ENCODE results near the gene MRPL55. TPM values are rescaled to one million over a fixed set of nuclear protein-coding genes. Genes with fewer than 3 reads are reported as not detected.

Gene MRPL55
- total and polyA plus RNA-seq, 2 of the 4 experiments (the other 2 are of a cell fraction) = 48.9 to 95.4 TPM

DNA sequence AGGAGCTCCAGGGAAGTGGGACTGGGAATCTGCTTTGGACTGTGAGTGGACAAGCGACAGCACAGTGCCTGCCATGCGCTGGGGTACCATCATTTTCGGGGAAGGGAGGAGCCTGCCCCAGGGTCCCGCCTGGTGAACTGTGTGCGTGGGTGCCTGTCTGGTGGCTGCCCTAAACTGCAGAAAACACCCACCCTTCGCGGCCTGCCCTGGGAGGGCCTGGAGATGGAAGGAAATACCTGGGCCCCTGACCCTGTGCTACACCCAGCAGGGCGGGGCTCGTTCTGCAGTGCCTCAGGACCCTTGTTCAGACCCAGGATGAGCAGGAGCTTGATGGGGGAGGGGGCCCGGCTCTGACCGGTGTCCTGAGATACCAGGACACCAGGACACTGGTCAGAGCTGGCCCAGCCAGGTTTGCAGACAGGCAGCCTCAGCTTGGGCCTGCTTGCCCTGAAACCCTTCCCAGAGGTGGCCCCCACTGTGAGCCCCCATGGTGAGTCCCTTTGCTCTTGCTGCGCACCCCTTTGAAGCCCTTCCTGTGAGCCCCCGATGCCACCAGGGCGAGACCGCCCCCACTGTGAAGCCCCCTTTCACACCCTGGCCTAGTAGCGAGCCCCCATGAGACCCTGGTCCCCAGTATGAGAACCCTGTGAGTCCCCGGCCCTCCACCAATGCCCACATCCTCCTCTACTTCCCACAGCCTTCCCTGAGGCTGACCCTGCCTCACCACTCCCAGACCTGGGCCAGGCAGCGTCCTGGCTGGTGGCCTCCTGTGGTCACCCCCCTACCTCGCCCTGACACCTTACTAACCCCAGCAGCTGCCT lies 43.2 kb upstream of the MRPL55 start:
- no peak overlapping the region for H2BK15ac ChIP-seq (ENCODE audit: low read depth, low read length)
- H2BK120ac ChIP-seq (ENCODE audit: low read depth, low read length) = no peak overlapping the region
- H4K20me1 ChIP-seq (ENCODE audit: insufficient read depth, low read length) = peaks cover 7% of the 10 kb centered on the region; the same call in 1 of the 2 replicates
- H3K4ac ChIP-seq (ENCODE audit: low read depth, low read length) = no peak overlapping the region
- no peak overlapping the region for H3K18ac ChIP-seq (ENCODE audit: low read depth, low read length)
- H3K9me1 ChIP-seq (ENCODE audit: insufficient read depth, low read length) = peaks cover 16% of the 10 kb centered on the region
- H3K4me3 ChIP-seq (ENCODE audit: insufficient read depth, low read depth, low read length) = no peak overlapping the region
- H3K56ac ChIP-seq (ENCODE audit: extremely low read depth, insufficient read depth, low read length) = no peak overlapping the region
- H3K23ac ChIP-seq (ENCODE audit: low read depth, low read length) = no peak overlapping the region
- peaks cover 23% of the 10 kb centered on the region for H3K4me1 ChIP-seq (ENCODE audit: control insufficient read depth, insufficient read depth, low read length)
- TF ChIP-seq FOS (IDR thresholded peaks at IDR 0.05; ENCODE audit: low read depth, low read length) (no peak), MAZ (IDR thresholded peaks at IDR 0.05; ENCODE audit: borderline replicate concordance, low read depth, low read length) (no peak), MXI1 (IDR thresholded peaks at IDR 0.05; ENCODE audit: borderline replicate concordance, low read depth, low read length) (no peak), RCOR1 (IDR thresholded peaks at IDR 0.05; ENCODE audit: insufficient replicate concordance, low read length) (no peak), NFE2L2 (IDR thresholded peaks at IDR 0.05; ENCODE audit: low read depth, low read length) (no peak), POLR2A (IDR thresholded peaks at IDR 0.05; ENCODE audit: low read depth, low read length) (no peak), RAD21 (IDR thresholded peaks at IDR 0.05; ENCODE audit: low read length) (no peak), CHD1 (IDR thresholded peaks at IDR 0.05; ENCODE audit: low read depth, low read length) (no peak), RFX5 (IDR thresholded peaks at IDR 0.05; ENCODE audit: low read depth, low read length) (no peak), CEBPB (IDR thresholded peaks at IDR 0.05; ENCODE audit: low read depth, low read length) (no peak)
- TF ChIP-seq, protein P1, sequence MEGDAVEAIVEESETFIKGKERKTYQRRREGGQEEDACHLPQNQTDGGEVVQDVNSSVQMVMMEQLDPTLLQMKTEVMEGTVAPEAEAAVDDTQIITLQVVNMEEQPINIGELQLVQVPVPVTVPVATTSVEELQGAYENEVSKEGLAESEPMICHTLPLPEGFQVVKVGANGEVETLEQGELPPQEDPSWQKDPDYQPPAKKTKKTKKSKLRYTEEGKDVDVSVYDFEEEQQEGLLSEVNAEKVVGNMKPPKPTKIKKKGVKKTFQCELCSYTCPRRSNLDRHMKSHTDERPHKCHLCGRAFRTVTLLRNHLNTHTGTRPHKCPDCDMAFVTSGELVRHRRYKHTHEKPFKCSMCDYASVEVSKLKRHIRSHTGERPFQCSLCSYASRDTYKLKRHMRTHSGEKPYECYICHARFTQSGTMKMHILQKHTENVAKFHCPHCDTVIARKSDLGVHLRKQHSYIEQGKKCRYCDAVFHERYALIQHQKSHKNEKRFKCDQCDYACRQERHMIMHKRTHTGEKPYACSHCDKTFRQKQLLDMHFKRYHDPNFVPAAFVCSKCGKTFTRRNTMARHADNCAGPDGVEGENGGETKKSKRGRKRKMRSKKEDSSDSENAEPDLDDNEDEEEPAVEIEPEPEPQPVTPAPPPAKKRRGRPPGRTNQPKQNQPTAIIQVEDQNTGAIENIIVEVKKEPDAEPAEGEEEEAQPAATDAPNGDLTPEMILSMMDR (conservative IDR thresholded peaks at IDR 0.05; ENCODE audit: low read depth, low read length) = no peak
- TF ChIP-seq, protein P2, sequence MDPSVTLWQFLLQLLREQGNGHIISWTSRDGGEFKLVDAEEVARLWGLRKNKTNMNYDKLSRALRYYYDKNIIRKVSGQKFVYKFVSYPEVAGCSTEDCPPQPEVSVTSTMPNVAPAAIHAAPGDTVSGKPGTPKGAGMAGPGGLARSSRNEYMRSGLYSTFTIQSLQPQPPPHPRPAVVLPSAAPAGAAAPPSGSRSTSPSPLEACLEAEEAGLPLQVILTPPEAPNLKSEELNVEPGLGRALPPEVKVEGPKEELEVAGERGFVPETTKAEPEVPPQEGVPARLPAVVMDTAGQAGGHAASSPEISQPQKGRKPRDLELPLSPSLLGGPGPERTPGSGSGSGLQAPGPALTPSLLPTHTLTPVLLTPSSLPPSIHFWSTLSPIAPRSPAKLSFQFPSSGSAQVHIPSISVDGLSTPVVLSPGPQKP (IDR thresholded peaks at IDR 0.05; ENCODE audit: borderline replicate concordance, low read depth, low read length) = no peak
- no peak for ATAC-seq (ENCODE audit: low read depth)
- no peak overlapping the region for H2BK20ac ChIP-seq (ENCODE audit: low read depth, low read length)
- in situ Hi-C loops (cut with MboI; ENCODE audit: low sequenced_read_pairs) = no loop called here
- H3K27me3 ChIP-seq (ENCODE audit: control insufficient read depth, insufficient read depth, low read length) = no peaks in the 10 kb centered on the region
- intact Hi-C loops (cut with micrococcal nuclease) = no loop called here
- no peak overlapping the region for H4K5ac ChIP-seq (ENCODE audit: low read depth, low read length)
- no peak overlapping the region for H3K14ac ChIP-seq (replicated peaks; ENCODE audit: low read depth, low read length)
- H3K79me1 ChIP-seq (ENCODE audit: low read depth in 1 of 2, low read length in 2 of 2) = peaks cover 14 to 47% of the 10 kb centered on the region in 2 experiments
- H4K8ac ChIP-seq (ENCODE audit: low read depth in 2 of 2, low read length in 2 of 2) = no peak overlapping the region
- no peak overlapping the region for H3K4me2 ChIP-seq (ENCODE audit: low read depth, low read length)
- H3K36me3 ChIP-seq (ENCODE audit: control insufficient read depth, insufficient read depth, low read length) = peaks cover 4% of the 10 kb centered on the region; the same call in 1 of the 2 replicates
- H2AFZ ChIP-seq (replicated peaks; ENCODE audit: low read length, poor library complexity) = no peak overlapping the region
- H2AK9ac ChIP-seq (replicated peaks; ENCODE audit: low read depth, low read length, poor library complexity) = no peak overlapping the region
- H3K9me3 ChIP-seq (ENCODE audit: control insufficient read depth, insufficient read depth, low read length) = no peaks in the 10 kb centered on the region
- peak overlapping the region; percentile 3; the same call in 1 of the 2 replicates for H3K27ac ChIP-seq (ENCODE audit: insufficient read depth, low read length)
- DNase-seq = no peak
- BruUV-seq (replicated peaks) = no TSS peak
- WGBS, 2 experiments (ENCODE audit: extremely low coverage in 2 of 2, insufficient read length in 1 of 2) = 100% methylated on average over 7 of the region's 19 CpGs; no CpG with 5 or more reads in 1 of the 2 experiments
- H3K9ac ChIP-seq (ENCODE audit: low read depth, low read length) = no peak overlapping the region
- H4K91ac ChIP-seq (ENCODE audit: insufficient read depth, low read depth, low read length) = no peak overlapping the region
- dilution Hi-C loops (cut with HindIII; ENCODE audit: low sequenced_read_pairs, unreplicated experiment) = no loop called here
- H2AK5ac ChIP-seq (ENCODE audit: low read depth, low read length) = no peak overlapping the region
- CTCF ChIA-PET = no interaction called here
- no peak overlapping the region for H2BK5ac ChIP-seq (ENCODE audit: low read depth, low read length, poor library complexity, severe bottlenecking)
- POLR2A ChIA-PET (ENCODE audit: unreplicated experiment) = no interaction called here
